GM13977 (cell line): ENCODE results near the gene WDR76.

Experiments used
- DNase-seq: peaks from one replicate; pipeline ENCODE4 v3.0.0; 2012; ENCODE audit warnings: low spot score
- in situ Hi-C: fragments of 300-500 bp; cut with MboI; formaldehyde crosslinking; loops from one replicate; pipeline ENCODE4 v1.12.0; 2022; ENCODE audit warnings: low sequenced_read_pairs, low pct_unique_long_range_greater_than_20kb, mixed read lengths, inconsistent platforms; ENCODE audit not compliant: unreplicated experiment
- TF ChIP-seq, protein P1 (sequence below): IDR thresholded peaks from 2 replicates; pipeline ENCODE4 v1.5.1; 2012; ENCODE audit warnings: mild to moderate bottlenecking, control low read depth; ENCODE audit not compliant: insufficient read depth; ENCODE audit errors: extremely low read depth, missing control alignments

WDR76 gene

GRCh38 chr15:43868406-43868805, 41.6 kb downstream of the WDR76 start:
- TF ChIP-seq, protein P1, sequence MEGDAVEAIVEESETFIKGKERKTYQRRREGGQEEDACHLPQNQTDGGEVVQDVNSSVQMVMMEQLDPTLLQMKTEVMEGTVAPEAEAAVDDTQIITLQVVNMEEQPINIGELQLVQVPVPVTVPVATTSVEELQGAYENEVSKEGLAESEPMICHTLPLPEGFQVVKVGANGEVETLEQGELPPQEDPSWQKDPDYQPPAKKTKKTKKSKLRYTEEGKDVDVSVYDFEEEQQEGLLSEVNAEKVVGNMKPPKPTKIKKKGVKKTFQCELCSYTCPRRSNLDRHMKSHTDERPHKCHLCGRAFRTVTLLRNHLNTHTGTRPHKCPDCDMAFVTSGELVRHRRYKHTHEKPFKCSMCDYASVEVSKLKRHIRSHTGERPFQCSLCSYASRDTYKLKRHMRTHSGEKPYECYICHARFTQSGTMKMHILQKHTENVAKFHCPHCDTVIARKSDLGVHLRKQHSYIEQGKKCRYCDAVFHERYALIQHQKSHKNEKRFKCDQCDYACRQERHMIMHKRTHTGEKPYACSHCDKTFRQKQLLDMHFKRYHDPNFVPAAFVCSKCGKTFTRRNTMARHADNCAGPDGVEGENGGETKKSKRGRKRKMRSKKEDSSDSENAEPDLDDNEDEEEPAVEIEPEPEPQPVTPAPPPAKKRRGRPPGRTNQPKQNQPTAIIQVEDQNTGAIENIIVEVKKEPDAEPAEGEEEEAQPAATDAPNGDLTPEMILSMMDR: no peak
- in situ Hi-C loops: no loop called here
- no peak for DNase-seq

DNA sequence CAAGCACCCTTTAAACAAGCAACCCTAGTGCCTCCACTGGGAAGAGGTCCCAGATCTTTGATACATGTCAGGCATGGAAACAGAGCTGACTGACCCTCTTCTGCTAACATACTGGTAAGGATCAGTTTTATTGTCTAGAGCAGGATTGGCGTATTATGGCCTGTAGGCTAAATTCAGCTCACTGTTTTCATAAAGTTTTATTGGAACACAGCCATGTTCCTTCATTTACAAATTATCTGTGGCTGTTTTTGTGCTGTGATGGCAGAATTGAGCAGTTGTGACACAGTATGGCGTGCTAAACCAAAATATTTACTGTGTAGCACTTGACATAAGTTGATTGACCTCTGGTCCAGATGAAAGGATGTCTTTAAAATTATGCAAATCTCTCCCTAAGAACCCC, 45.0 kb downstream of the WDR76 start:
- in situ Hi-C loops: no loop called here
- DNase-seq: no peak
- TF ChIP-seq, protein P1: no peak

DNA sequence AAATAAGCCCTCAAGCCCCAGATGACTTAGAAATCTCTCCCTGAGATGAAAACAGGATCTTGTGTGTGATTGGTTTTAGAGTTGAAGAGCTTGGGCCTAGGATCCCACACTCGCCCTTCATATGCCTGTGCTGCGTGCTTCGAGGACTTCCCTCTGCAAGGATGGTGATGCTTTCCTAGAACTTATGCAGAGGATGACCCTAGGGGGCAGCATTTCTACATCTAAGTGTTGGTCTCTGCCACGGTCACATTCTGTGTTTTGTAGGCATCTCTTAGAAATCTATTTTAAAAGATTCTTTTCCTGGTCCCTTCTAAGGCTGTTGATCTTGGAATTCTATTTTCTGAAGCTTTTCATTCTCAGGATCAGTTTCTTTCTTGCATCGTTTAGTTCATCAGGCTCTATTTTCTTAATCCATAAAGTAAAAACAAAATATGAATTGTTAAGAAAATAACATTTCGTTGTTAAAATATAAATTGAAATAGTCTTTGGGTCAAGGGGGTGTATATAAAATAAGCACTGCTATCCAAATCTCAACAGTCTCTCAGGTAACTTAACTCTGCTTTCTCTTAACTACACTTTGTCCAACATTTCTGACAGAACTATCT, 45.7 kb downstream of the WDR76 start:
- in situ Hi-C loops: no loop called here
- TF ChIP-seq, protein P1: peak; percentile 50
- peak; percentile 40 for DNase-seq

DNA sequence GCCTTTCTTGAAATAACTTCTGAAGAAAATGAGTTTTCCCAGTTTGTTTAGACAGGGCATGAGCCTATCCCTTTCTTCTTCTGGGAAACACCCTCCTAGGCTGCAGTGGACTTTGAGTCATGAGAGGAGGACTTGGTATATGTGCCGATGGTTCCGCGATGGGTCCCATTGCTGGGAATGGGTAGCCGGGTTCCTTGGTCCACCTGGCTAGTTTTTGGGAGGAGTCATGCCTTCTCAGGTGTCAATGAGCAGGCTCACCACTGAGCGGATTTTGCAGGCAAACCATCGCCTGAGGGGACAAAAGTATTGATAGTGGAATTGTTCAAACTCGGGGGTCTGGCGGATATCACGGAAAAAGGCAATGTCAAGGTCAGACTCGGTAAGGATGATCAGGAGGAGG, 46.8 kb downstream of the WDR76 start:
- no peak for DNase-seq
- in situ Hi-C loops: no loop called here
- TF ChIP-seq, protein P1: no peak

- TF ChIP-seq, protein P1: no peak
- DNase-seq: no peak
- in situ Hi-C loops: no loop called here
Measured at GRCh38 chr15:43876872-43877271, 50.1 kb downstream of the WDR76 start.

DNA sequence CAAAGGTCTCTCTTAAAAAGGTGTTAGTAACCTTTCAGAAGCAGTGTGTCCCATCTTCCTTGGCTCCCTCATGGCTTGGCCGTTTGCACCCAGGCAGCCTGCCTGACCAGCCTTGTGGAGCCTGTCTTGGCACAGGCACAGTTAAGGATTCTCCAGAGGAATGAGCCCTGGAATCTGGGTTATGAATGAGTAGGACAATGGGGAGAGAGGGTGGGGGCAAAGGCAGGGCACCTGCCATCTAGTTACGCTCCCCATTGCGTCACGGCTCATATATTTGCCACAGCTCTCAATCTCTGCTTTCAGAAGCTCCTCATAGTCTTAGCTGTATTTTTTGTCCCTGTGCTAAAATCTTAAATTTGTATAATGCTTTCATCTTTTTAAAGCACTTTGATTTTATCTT, 50.6 kb downstream of the WDR76 start:
- no peak for DNase-seq
- TF ChIP-seq, protein P1: no peak
- in situ Hi-C loops: no loop called here
